Activated CD4-positive, alpha-beta memory T cell treated with anti-CD3 and anti-CD28 coated beads for 36 hours (primary cell): Measurements from ENCODE around the gene FLOT2. TPM values are rescaled to one million over a fixed set of nuclear protein-coding genes. Genes with fewer than 3 reads are reported as not detected.

Source experiments
- CTCF ChIA-PET: fragments of 350-600 bp; sonication (Branson Sonifier 250); formaldehyde crosslinking; loops from one replicate; lab custom pipeline; 2021; ENCODE audit warnings: antibody characterized with exemption, inconsistent platforms; lab: Charles Lee
- POLR2A ChIA-PET: fragments of 350-600 bp; sonication (Branson Sonifier 250); formaldehyde crosslinking; loops from one replicate; lab custom pipeline; 2021; ENCODE audit warnings: antibody characterized with exemption; lab: Charles Lee
- DNase-seq: peaks from one replicate; pipeline ENCODE4 v3.0.0-alpha.2; 2020
- H3K27ac Mint-ChIP-seq: one replicate; pipeline ENCODE4 v1.8.0; 2021; ENCODE audit warnings: mixed read lengths
- H3K27me3 Mint-ChIP-seq: one replicate; pipeline ENCODE4 v1.8.0; 2021; ENCODE audit warnings: mixed read lengths
- H3K36me3 Mint-ChIP-seq: one replicate; pipeline ENCODE4 v1.8.0; 2021; ENCODE audit warnings: mixed read lengths
- H3K4me1 Mint-ChIP-seq: one replicate; pipeline ENCODE4 v1.8.0; 2021; ENCODE audit warnings: low read depth, mixed read lengths
- H3K4me3 Mint-ChIP-seq: one replicate; pipeline ENCODE4 v1.8.0; 2021; ENCODE audit warnings: mild to moderate bottlenecking, mixed read lengths
- H3K9me3 Mint-ChIP-seq: one replicate; pipeline ENCODE4 v1.8.0; 2021; ENCODE audit warnings: mixed read lengths
- intact Hi-C: fragments of 100-400 bp; cut with micrococcal nuclease; formaldehyde crosslinking; loops from one replicate; pipeline ENCODE4 v1.15.1; 2023
- total RNA-seq, 2 experiments: library from RNA; stranded (reverse); gene quantifications; one replicate each; pipeline ENCODE4 v1.2.3, GENCODE V29; 2021

Gene FLOT2
- 100 to 1,000 TPM; 110 to 118 TPM for total RNA-seq

- intact Hi-C loops: no loop called here
- Mint-ChIP-seq H3K9me3 (no peaks in the 10 kb centered on the region), H3K36me3 (peaks cover 28% of the 10 kb centered on the region), H3K4me1 (peaks cover 64% of the 10 kb centered on the region), H3K4me3 (peak within 1 kb of the TSS; percentile 97), H3K27ac (peak within 1 kb of the TSS; percentile 92), H3K27me3 (no peaks in the 10 kb centered on the region)
- ChIA-PET POLR2A (interaction anchor here (0.8 to 2.0 kb wide), 9 partner anchors 13 to 326 kb away, joined by 3 to 5 read pairs (median 3); partner anchors contain the start of genes NEK8 and PIGS), CTCF (interaction anchor here (0.8 to 4.3 kb wide), 9 partner anchors 11 to 170 kb away, joined by 3 to 38 read pairs (median 8); partner anchors contain the start of genes FAM222B and TLCD1)
- peak; percentile 81 for DNase-seq
Measured at GRCh38 chr17:28896884-28897768, at the start of gene FLOT2. Gene FLOT2 (minus strand): TSS chr17:28897733. CDS start chr17:28897574, 159 bp downstream.

- Mint-ChIP-seq H3K27me3 (no peaks in the 10 kb centered on the region), H3K4me3 (peak overlapping the region; percentile 36), H3K4me1 (peaks cover 68% of the 10 kb centered on the region), H3K36me3 (peaks cover 50% of the 10 kb centered on the region), H3K9me3 (no peaks in the 10 kb centered on the region), H3K27ac (peak overlapping the region; percentile 68)
- DNase-seq: no peak
- ChIA-PET POLR2A (interaction anchor here (0.6 to 1.2 kb wide), 5 partner anchors 8 to 219 kb away, joined by 3 to 5 read pairs (median 3); no protein-coding TSS in a partner anchor), CTCF (interaction anchor here (0.7 to 4.3 kb wide), 9 partner anchors 11 to 219 kb away, joined by 3 to 27 read pairs (median 3); partner anchors contain the start of genes DHRS13, NEK8 and TLCD1)
- intact Hi-C loops: loop anchor here (1.0 to 2.0 kb wide), 3 partner anchors 20 to 219 kb away; no protein-coding TSS in a partner anchor
Measured at GRCh38 chr17:28946239-28946638, 48.7 kb upstream of the FLOT2 start.

- peak overlapping the region; percentile 68 for H3K27ac Mint-ChIP-seq
- H3K4me1 Mint-ChIP-seq: peaks cover 79% of the 10 kb centered on the region
- H3K4me3 Mint-ChIP-seq: no peak overlapping the region
- no peak for DNase-seq
- ChIA-PET POLR2A (no interaction called here), CTCF (interaction anchor here (1.1 to 4.3 kb wide), 6 partner anchors 9 to 218 kb away, joined by 3 to 27 read pairs (median 7); partner anchors contain the start of genes DHRS13, NEK8 and TLCD1)
- H3K27me3 Mint-ChIP-seq: no peaks in the 10 kb centered on the region
- intact Hi-C loops: no loop called here
- no peaks in the 10 kb centered on the region for H3K9me3 Mint-ChIP-seq
- peaks cover 45% of the 10 kb centered on the region for H3K36me3 Mint-ChIP-seq
Measured at GRCh38 chr17:28944862-28945741, 47.6 kb upstream of the FLOT2 start.

- H3K9me3 Mint-ChIP-seq: no peaks in the 10 kb centered on the region
- POLR2A ChIA-PET: interaction anchor here (0.8 kb wide), 1 partner anchor 47 kb away, joined by 3 read pairs; the partner anchor contains the start of gene FLOT2
Measured at GRCh38 chr17:28944343-28944742, 46.8 kb upstream of the FLOT2 start.

GRCh38 chr17:28942925-28943324, 45.4 kb upstream of the FLOT2 start:
- no peak for DNase-seq
- CTCF ChIA-PET: interaction anchor here (1.6 to 4.3 kb wide), 3 partner anchors 40 to 215 kb away, joined by 3 to 27 read pairs (median 14); partner anchors contain the start of genes DHRS13, NEK8 and TLCD1
- peaks cover 87% of the 10 kb centered on the region for H3K4me1 Mint-ChIP-seq
- intact Hi-C loops: no loop called here
- H3K27ac Mint-ChIP-seq: no peak overlapping the region
- H3K9me3 Mint-ChIP-seq: no peaks in the 10 kb centered on the region
- H3K36me3 Mint-ChIP-seq: peaks cover 29% of the 10 kb centered on the region
- H3K27me3 Mint-ChIP-seq: no peaks in the 10 kb centered on the region
- POLR2A ChIA-PET: interaction anchor here (0.9 kb wide), 1 partner anchor 216 kb away, joined by 3 read pairs; no protein-coding TSS in a partner anchor
- no peak overlapping the region for H3K4me3 Mint-ChIP-seq

More at GRCh38 chr17:28944343-28944742, 46.8 kb upstream of the FLOT2 start:
- CTCF ChIA-PET: interaction anchor here (1.1 to 4.3 kb wide), 7 partner anchors 9 to 217 kb away, joined by 3 to 27 read pairs (median 5); partner anchors contain the start of genes DHRS13, NEK8 and TLCD1
- peaks cover 86% of the 10 kb centered on the region for H3K4me1 Mint-ChIP-seq
- DNase-seq: no peak
- peaks cover 44% of the 10 kb centered on the region for H3K36me3 Mint-ChIP-seq
- H3K27me3 Mint-ChIP-seq: no peaks in the 10 kb centered on the region
- no peak overlapping the region for H3K4me3 Mint-ChIP-seq
- peak overlapping the region; percentile 30 for H3K27ac Mint-ChIP-seq
- intact Hi-C loops: no loop called here

- Mint-ChIP-seq H3K4me1 (peaks cover 86% of the 10 kb centered on the region), H3K27me3 (no peaks in the 10 kb centered on the region), H3K27ac (no peak overlapping the region), H3K36me3 (peaks cover 25% of the 10 kb centered on the region), H3K4me3 (no peak overlapping the region), H3K9me3 (no peaks in the 10 kb centered on the region)
- ChIA-PET POLR2A (no interaction called here), CTCF (interaction anchor here (0.5 to 1.6 kb wide), 5 partner anchors 11 to 210 kb away, joined by 3 to 6 read pairs (median 5); no protein-coding TSS in a partner anchor)
- DNase-seq: no peak
- intact Hi-C loops: no loop called here
Measured at GRCh38 chr17:28941251-28941650, 43.7 kb upstream of the FLOT2 start.

- POLR2A ChIA-PET: interaction anchor here (0.6 kb wide), 1 partner anchor 11 kb away, joined by 5 read pairs; the partner anchor contains the start of gene PHF12
- H3K9me3 Mint-ChIP-seq: no peaks in the 10 kb centered on the region
- no peaks in the 10 kb centered on the region for H3K27me3 Mint-ChIP-seq
- peak overlapping the region; percentile 64 for H3K27ac Mint-ChIP-seq
- no peak for DNase-seq
- intact Hi-C loops: no loop called here
- CTCF ChIA-PET: interaction anchor here (0.5 to 2.3 kb wide), 6 partner anchors 9 to 209 kb away, joined by 3 to 8 read pairs (median 6); no protein-coding TSS in a partner anchor
- H3K4me1 Mint-ChIP-seq: peaks cover 86% of the 10 kb centered on the region
- peaks cover 25% of the 10 kb centered on the region for H3K36me3 Mint-ChIP-seq
- no peak overlapping the region for H3K4me3 Mint-ChIP-seq
Measured at GRCh38 chr17:28940675-28941074, 43.1 kb upstream of the FLOT2 start.

- intact Hi-C loops: no loop called here
- ChIA-PET CTCF (interaction anchor here (0.6 to 2.3 kb wide), 5 partner anchors 9 to 177 kb away, joined by 3 to 8 read pairs (median 5); no protein-coding TSS in a partner anchor), POLR2A (interaction anchor here (0.6 kb wide), 1 partner anchor 11 kb away, joined by 5 read pairs; the partner anchor contains the start of gene PHF12)
- DNase-seq: no peak
- Mint-ChIP-seq H3K27ac (peak overlapping the region; percentile 64), H3K4me3 (no peak overlapping the region), H3K36me3 (peaks cover 25% of the 10 kb centered on the region), H3K9me3 (no peaks in the 10 kb centered on the region), H3K27me3 (no peaks in the 10 kb centered on the region), H3K4me1 (peaks cover 84% of the 10 kb centered on the region)
Measured at GRCh38 chr17:28940142-28940541, 42.6 kb upstream of the FLOT2 start.

GRCh38 chr17:28938552-28938951, 41.0 kb upstream of the FLOT2 start:
- Mint-ChIP-seq H3K4me1 (peaks cover 79% of the 10 kb centered on the region), H3K36me3 (peaks cover 17% of the 10 kb centered on the region), H3K4me3 (no peak overlapping the region), H3K27me3 (no peaks in the 10 kb centered on the region), H3K9me3 (no peaks in the 10 kb centered on the region), H3K27ac (no peak overlapping the region)
- intact Hi-C loops: no loop called here
- POLR2A ChIA-PET: interaction anchor here (1.0 to 1.3 kb wide), 2 partner anchors 8 to 11 kb away, joined by 3 to 4 read pairs; no protein-coding TSS in a partner anchor
- CTCF ChIA-PET: interaction anchor here (1.0 to 2.3 kb wide), 7 partner anchors 11 to 212 kb away, joined by 3 to 8 read pairs (median 6); partner anchors contain the start of gene TLCD1
- no peak for DNase-seq

- Mint-ChIP-seq H3K9me3 (no peaks in the 10 kb centered on the region), H3K4me3 (no peak overlapping the region), H3K27ac (no peak overlapping the region), H3K4me1 (peaks cover 76% of the 10 kb centered on the region), H3K27me3 (no peaks in the 10 kb centered on the region), H3K36me3 (peaks cover 11% of the 10 kb centered on the region)
- intact Hi-C loops: no loop called here
- POLR2A ChIA-PET: interaction anchor here (1.3 kb wide), 1 partner anchor 15 kb away, joined by 5 read pairs; the partner anchor contains the start of gene PHF12
- CTCF ChIA-PET: interaction anchor here (0.8 to 2.2 kb wide), 7 partner anchors 10 to 210 kb away, joined by 3 to 7 read pairs (median 4); no protein-coding TSS in a partner anchor
- DNase-seq: no peak
Measured at GRCh38 chr17:28937044-28937729, 39.7 kb upstream of the FLOT2 start.
